Measurements from ENCODE around the gene TPX2.
"Not testable (repeated sequence)": the region's sequence is repeated elsewhere in the genome, so short reads cannot be mapped to it uniquely, and the experiment has no call there.

TPX2 gene

DNA sequence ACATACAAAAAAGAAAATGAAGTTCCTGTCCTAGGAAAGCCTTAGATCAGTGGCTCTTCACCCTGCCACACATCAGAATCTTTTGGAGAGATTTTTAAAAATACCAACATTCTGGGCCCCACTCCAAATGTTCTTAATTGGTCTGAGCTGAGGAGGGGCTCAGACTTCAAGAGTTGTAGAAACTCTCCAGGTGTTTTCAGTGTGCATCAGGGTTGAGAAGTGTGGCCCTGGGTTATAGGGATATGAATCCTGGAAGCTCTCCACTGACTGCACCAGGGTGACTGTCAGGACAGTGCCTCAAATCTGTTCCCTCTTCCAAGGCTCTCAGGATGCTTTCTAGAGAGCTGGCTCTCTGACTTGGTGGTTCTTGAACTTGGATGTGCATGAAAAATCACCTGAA lies 74.5 kb downstream of the TPX2 start:
- no peak for TF ChIP-seq ZFX (IDR thresholded peaks at IDR 0.05; ENCODE audit: borderline replicate concordance)
- TF ChIP-seq, protein P1, sequence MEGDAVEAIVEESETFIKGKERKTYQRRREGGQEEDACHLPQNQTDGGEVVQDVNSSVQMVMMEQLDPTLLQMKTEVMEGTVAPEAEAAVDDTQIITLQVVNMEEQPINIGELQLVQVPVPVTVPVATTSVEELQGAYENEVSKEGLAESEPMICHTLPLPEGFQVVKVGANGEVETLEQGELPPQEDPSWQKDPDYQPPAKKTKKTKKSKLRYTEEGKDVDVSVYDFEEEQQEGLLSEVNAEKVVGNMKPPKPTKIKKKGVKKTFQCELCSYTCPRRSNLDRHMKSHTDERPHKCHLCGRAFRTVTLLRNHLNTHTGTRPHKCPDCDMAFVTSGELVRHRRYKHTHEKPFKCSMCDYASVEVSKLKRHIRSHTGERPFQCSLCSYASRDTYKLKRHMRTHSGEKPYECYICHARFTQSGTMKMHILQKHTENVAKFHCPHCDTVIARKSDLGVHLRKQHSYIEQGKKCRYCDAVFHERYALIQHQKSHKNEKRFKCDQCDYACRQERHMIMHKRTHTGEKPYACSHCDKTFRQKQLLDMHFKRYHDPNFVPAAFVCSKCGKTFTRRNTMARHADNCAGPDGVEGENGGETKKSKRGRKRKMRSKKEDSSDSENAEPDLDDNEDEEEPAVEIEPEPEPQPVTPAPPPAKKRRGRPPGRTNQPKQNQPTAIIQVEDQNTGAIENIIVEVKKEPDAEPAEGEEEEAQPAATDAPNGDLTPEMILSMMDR (IDR thresholded peaks at IDR 0.05): no peak
- H3K27ac ChIP-seq: no peak overlapping the region

DNA sequence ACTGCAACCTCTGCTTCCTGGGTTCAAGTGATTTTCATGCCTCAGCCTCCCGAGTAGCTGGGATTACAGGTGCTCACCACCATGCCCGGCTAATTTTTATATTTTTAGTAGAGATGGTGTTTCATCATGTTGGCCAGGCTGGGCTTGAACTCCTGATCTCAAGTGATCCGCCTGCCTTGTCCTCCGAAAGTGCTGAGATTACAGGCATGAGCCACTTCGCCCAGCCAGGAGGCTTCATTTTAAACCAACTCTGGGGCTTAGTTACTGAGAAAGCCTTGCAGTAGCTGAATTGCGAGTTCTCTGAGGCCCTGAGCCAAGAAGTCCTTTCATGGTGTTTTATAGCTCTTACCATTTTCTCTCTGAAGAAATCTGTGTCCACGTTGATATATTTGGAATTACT lies 75.1 kb downstream of the TPX2 start:
- not testable (repeated sequence) for H3K27ac ChIP-seq

DNA sequence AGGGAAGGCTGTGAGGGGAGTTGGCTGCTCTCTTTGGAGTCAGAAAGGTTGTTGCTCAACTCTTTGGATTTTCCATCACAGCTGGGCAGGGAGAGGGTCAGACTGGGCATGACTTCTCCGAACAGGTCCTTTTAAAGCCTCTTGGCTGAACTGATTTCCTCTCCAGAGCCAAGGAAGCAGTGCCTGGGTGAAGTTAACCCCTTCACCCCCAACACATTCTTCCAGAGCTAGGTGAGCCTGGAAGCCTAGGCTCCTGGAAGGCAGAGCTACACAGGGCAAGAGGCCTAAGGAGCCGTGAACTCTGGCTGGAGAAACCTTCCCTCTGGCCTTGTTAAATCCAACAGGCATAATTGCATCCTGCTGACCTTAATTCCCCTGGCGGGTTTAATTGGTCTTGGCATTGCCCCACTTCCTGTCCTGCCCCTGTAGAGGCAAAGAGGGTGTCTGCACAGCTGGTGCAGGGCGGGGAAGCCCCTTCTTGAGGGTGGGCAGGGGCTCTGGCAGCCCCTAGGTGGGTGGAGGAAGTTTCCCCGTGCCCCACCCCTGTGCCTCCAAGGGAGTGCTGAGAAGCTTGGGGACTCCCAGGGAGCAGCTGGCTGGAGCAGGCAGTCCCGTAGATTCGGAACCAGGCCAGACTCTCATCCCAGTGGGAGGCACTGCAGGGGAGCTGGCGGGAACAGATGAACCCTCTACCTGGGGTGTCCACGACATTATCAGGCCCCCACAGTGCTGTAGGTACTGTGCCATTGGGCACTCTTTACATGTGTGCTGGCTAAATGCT lies 76.5 kb downstream of the TPX2 start:
- H3K27ac ChIP-seq: no peak overlapping the region
- no peak for TF ChIP-seq ZFX (IDR thresholded peaks at IDR 0.05; ENCODE audit: borderline replicate concordance)
- TF ChIP-seq, protein P1 (IDR thresholded peaks at IDR 0.05): no peak

DNA sequence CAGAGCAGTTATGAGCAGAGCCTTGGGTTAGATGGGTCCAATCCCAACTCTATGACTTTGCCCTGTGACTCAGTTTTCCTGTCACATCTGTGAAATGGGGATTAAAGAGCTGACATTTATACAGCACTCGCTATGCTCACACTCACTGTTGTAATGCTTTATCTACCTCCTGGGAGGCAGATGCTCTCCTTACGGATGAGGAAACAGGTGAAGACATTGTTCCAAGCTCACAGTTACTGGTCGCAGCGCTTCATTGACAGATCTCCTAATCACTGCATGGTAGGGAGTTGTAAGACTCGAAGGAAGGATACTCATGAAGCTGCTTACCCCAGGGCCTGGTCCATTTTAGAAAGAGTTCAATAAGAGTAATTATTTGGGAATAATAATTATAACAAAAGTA lies 77.1 kb downstream of the TPX2 start:
- no peak overlapping the region for H3K27ac ChIP-seq
- TF ChIP-seq, protein P1 (IDR thresholded peaks at IDR 0.05): no peak
- no peak for TF ChIP-seq ZFX (IDR thresholded peaks at IDR 0.05; ENCODE audit: borderline replicate concordance)

DNA sequence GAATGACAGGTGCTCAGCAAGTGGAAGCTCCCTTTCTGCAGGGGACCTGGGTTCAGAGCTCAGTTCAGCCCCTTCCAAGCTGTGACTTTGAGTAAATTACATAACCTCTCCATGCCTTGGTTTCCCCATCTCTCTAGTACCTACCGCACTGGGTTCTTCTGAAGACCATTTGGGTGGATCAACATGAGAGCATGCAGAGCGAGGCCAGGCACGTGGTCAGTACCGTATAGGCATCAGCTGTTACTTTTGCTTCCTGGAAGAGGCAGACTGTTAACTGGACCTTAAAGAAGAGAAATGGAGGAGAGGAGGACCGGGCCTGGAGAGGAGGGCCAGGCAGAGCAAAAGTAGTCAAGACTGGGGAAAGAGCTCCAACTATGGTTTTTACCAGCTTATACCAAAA lies 78.4 kb downstream of the TPX2 start:
- TF ChIP-seq ZFX (IDR thresholded peaks at IDR 0.05; ENCODE audit: borderline replicate concordance): no peak
- TF ChIP-seq, protein P1 (IDR thresholded peaks at IDR 0.05): no peak
- no peak overlapping the region for H3K27ac ChIP-seq

DNA sequence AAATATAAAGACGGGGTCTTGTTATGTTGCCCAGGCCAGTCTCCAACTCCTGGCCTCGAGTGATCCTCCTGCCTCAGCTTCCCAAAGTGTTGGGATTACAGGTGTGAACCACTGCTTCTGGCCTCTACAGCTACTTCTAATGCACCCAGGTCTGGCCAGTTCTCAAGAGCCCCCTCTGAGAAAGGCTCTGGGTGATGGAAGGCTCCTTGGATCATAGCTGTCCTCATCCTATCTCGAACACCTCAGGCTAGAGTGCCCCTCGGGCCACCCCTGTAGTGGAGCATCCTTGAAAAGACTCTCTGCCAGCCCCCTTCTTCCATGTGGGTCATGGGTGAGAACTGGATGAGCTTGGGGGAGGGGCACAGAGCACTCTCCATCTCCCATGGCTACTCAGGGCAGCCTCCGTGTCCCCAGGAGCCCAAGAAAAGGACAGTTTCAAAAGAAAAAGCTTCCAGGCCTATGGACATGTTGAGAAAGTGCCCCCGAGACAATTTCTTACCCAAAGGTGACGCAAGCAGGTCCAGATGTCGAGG lies 79.4 kb downstream of the TPX2 start:
- H3K27ac ChIP-seq: no peak overlapping the region
- no peak for TF ChIP-seq ZFX (IDR thresholded peaks at IDR 0.05; ENCODE audit: borderline replicate concordance)
- TF ChIP-seq, protein P1 (IDR thresholded peaks at IDR 0.05): no peak

DNA sequence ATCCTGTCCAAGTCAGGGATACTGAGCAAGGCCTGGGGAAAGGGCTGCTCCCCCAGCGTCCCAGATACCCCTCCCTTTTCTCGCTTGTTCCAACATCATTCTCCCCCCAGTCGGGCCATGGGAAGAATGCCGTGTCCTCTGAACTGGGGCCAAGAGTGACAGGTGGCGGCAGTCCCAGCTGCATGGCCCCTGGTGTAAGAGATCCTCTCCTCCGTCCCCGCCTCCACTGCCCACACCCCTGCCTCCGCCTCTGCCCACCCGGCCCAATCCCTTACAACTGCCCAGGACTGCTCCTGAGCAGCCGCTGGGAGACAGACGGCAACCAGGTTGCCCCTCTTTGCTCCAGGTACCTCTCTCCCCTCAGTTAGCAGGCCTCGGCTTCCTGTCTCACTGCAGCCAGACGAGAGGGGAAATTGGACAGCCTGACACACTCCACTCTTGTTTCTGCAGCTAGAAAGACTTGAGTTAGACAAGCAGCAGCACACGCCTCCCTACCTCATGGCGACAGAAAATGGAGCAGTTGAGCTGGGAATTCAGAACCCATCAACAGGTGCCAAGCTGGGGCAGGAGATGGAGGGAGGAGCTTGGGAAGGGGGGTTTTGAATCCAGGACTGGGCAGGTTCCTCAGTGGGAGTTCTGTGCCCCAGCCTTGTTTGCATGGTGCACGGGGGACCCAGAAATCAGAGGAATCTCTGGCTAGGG lies 80.1 kb downstream of the TPX2 start, which contains the start of gene MYLK2:
Gene MYLK2, plus strand, starts transcription at position 274 of the 702 bp plus-strand sequence. Its CDS starts 225 bp downstream, at position 499.
- TF ChIP-seq, protein P1 (IDR thresholded peaks at IDR 0.05): no peak
- TF ChIP-seq ZFX (IDR thresholded peaks at IDR 0.05; ENCODE audit: borderline replicate concordance): no peak
- H3K27ac ChIP-seq: no peak within 1 kb of the TSS
